Epidermal melanocyte (primary cell): ENCODE measurements around the gene C3orf20.
"Not testable (repeated sequence)": the region's sequence is repeated elsewhere in the genome, so short reads cannot be mapped to it uniquely, and the experiment has no call there.

Experiments used
- DNase-seq: peaks from one replicate; pipeline ENCODE4 v3.0.0; 2011; ENCODE audit warnings: low spot score; ENCODE audit not compliant: insufficient read length

C3orf20 gene

DNA sequence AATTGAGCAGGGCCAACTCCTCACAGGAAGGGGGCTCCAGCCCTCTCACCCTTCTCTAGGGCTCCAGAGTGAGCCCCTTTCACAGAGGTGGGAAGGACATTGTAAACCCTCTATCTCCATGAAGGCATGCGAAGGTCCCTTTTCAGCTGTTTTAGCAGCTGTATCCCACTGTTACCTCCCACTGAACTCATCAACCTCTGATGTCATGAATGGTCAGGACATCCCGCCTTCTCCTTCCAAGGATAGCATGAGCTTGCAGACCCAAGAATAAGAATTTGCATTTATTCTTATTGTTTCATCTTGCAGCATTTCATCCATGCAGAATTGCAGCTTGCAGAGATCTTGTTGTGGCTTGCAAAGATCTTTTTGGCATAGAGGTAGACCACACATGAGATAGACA is 119.5 kb downstream of the C3orf20 start:
- DNase-seq = no peak

DNA sequence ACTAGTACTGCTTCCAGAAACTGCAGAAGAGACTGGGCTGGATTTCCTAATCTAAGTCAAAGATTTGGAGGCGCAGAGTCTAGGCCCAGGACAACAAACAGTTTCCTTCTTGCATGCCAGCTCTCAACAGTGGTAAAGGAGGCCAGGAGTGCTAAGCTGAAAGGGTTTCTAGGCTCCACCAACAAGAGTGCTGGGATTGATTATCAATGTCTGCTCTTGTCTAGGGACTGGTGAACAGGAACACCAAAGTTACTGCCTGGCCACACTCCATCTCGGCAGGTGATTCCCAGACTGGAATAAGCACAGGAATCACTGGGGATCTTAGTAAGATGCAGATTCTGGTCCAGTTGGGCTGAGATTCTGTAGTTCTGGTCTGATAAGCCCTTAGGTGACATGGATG is 121.1 kb downstream of the C3orf20 start:
- no peak for DNase-seq

DNA sequence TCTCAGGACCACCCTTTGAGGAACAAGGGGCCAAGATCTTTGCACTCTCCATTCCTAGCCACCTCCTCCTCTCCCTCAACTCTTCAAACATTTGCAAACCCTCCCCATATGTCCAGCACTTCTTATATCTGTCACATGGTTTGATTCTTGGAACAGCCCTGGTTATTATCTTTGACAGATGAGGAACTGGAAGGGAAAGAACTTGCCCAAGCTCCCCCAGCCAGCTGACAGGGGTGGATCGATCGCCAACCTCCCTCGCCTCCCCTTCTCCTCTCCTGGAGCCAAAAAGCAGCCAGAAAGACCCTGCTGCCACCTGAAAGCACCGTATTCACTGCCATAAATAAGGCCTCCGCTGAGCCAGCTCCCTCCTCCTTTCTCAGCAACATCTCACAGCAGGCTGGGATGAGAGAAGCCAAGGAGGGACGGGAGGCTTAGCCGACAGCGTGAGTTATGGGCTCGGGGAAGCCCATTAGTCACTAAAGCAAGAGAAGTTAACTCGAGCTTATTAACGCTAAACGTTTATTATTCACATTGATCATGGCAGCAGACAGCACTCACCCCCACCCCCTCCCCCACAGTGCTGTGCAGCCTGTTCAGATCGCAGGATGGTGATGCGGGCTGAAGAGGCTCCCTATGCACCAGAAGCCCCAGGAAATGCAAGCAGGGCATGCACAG is 121.6 kb downstream of the C3orf20 start:
- no peak for DNase-seq

DNA sequence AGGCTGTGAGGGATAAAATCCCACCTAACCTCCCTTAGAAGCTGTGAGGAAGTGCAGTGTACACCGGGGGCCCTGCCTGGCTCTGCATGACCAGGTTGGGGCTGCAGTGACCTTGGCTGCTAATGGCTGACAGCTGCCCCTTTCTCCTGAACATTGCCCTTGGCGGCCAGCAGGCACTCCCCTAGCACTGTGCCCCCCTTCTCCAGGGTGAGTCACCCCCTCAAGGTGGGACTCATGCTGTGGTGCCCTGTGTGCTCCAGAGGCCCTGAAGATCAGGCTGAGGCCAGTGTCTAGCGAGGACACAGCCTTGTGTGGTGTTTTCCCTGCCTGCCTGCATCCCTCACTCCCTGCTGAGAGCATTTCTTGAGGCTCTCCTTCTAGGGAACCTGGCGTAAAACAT is 122.8 kb downstream of the C3orf20 start:
- no peak for DNase-seq

DNA sequence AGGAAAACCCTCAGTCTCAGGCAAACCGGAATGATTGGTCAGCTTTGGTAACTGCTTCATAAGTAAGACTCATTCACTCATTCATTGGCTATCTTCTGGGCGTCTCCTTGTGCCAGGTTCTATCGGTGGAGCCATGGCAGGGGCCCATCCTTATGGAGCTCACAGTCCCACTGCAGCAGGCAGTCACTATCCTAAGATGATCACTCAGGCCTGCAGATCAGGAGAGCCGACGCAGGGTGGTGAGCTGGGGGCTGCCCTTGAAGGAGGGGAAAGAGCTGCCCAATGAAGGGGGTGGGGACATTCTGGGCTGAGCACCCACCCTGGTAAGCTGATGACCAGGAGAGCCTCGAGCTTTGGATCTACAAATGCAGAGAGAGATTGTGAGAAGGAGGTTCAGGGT is 123.3 kb downstream of the C3orf20 start:
- no peak for DNase-seq

DNA sequence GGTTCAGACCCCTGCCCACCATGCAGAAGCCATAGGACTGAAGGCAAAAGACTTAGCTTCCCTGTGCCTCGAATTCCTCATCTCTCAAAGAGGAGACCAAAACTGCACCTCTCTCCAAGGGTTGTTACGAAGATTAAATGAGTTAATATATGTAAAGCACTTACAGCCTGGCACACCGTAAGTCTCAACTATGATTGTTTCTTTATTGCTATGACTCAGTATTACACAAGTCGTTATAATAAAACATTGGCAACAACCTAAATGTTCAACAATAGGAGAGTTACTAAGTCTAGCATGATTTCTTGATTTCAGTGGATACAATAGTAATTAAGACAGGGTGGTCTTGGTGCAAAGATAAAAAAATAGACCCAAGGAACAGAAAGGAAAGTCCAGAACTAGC is 124.2 kb downstream of the C3orf20 start:
- DNase-seq = no peak

DNA sequence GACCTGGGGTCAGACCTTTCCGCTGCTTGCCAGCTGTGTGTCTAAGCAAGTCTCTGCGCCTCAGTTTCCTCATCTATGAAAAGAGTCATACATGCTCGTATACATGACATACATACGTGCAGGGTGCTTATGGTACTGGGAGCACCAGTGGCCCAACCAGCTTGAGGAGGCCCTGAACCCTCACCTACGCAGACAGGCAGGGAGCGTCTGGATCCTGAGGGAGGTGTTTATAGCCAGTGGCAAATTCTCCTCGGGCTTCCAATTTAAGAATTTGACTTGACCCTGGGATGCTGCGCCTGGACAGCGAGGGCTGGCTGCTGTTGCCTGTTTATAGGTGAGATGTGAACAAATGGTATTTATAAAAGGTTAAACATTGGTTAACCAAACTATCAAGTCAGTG is 126.1 kb downstream of the C3orf20 start:
- no peak for DNase-seq

DNA sequence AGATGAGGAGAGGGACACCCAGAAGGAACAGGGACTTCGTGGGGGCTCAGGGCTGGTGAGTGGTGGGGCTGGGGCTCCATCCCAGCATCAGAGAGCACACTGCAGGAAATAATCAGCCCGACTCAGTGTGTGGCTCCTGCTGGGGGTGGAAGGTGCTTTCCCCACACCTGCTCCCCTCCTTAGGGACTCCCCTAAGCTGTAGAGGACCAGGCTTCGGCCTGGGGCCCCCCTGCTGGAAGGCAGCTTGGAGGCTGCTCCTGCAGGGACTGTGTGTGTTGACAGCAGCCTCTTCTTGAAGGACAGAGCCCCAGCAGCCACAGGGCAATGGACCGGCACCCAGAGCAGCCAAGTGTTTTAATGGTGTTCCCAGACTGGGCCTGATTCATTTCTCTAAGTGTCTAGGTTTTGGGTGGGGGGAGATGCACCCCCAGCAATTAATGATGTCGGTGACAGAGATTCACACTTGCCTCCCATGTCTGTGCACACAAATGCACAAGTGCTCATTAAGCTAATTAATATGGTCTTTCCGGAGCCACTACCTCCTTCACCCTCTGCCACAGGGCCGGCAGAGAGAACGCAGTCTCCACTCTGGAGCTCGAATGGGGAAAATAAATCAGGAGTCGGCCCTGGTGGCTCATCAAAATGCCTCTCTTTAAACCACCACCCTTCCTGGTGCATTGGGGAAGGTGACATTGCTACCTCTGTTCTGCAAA is 126.9 kb downstream of the C3orf20 start:
- DNase-seq = no peak

DNA sequence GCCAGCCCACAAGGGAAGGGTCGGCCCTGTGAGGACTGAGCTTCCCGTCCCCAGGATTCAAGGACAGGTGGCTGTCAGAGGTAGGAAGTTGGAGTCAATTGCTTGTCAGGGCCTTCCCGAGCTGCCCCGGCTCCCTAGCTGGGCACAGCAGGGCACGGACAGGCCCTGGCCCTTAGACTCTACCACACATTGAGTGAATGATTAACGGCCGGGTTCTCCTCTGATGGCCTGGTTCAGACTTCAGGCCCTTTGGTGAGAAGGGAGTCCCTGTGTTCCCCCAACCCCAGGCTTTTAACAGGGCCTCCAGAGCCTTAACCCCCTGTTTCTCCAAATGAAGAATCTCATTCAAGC is 127.4 kb downstream of the C3orf20 start:
- no peak for DNase-seq

DNA sequence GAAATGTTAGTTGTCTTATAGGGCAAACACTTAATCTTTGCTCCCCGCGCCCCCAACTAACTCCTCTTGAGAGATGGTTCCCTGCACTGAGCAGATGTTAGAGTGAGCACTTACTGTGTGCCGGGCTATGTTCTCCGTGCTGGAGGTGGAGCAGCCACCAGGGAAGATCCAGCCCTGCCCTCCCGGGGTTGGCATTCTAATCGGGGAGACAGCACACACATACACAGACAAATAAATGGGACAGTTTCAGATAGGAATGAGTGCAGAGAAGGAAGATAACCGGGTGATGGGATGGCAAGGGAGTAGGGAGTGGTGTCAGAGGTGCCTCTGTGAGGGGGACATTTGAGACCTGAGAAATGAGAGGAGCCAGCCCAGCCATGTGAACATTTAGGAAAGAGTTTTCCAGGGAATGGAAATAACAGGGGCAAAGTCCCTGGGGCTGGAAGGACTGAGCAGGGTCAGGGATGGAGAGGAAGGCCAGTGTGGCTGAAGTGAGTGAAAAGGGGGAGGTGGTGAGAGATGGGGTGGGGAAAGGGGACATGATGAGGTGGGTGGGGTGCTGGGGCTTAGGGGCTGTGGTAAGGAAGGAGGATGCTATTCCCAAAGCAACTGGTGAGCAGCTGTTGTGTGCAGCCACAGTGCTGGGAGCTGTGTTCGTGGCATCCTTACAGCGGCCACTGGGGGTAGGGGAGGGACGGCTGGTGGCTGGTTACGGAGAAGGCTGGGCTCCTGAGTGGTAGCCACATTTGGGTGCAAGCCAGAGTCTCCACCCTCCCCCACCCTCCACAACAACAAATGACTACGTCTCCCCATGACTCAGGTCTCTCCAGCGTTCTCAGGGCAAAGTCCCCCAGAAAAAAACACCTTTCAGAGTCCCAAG is 128.4 kb downstream of the C3orf20 start:
- DNase-seq = no peak

DNA sequence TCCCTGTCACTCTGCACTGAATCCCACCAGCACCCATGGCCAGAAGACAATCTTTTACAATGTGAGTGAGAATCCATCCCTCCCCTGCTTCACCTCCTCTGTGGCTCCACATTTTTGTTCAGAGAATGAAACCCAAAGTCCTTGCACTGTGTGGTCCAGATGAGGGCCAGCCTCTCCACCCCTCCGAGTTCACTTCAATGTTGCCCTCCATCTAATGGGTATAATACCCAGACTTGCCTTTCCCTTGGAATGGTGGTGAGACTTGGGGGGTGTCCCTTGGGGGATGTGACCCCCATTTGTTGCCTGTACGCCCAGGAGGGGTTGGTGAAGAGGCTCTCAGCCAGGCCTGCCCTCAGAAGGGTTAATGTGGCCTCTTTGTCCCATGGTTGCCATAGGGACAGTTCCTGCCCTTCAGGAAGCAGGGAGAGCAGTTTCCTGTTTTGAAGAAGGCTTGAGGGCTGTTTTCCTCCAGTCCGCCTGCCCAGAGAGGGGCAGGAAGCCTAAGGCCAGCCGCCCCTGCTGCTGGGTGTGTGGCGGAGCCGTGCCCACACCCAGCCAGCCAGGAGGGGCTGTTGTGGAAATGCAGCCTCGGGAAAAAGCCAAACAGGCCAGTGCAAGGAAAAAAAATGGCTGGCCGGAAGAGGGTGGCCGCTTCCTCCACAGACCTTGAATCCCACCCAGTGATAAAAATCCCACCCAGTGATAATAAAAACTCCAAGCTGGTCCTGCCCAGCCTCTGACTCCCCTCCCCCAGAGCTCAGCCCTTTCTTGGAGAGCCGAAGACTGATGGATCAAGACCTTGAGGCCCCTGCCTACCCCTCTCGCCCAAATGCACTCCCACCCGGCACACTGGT is 129.3 kb downstream of the C3orf20 start:
- DNase-seq = no peak

DNA sequence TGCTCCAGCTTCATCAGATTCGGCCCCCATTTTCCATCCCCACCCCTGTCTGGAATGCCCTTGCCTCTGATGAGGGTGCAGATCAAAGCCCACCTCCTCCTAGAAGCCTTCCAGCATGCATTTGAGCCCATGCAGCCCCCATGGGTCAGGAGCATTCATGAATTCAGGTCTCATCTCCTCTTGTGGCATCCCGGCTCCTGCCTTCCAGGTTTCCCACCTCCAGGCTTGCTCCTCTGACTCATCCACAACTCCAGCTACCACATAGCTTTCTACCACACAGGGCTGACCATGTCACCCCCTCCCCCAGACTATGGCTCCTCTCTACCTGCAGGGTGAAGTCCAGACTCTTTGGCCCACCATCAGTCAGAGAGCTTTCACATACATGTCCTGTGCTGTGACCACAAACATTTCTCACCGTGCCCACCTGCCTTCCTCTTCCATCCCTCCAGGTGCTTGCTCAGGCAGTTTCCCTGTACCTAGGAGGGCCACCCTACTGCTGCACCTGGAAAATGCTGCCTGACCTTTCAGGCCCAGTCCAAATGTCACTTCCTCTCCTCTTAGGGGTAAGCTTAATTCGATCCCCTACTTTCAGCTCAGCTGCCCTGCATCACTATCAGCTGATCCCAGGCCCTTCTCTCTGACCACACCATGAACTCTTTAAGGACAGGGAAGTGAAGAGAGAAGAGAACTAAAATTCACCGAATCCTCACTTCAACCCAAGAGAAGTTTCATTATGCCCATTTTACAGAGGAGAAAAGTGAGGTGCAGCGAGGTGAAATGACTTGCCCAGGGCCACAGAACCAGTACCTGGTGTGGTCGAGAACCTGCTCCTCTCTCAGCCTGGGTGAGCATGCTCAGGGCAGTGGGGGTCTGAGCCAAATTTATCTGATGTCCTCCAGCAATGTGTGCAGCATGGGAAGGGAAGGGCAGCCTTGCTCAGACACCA is 130.2 kb downstream of the C3orf20 start:
- no peak for DNase-seq

DNA sequence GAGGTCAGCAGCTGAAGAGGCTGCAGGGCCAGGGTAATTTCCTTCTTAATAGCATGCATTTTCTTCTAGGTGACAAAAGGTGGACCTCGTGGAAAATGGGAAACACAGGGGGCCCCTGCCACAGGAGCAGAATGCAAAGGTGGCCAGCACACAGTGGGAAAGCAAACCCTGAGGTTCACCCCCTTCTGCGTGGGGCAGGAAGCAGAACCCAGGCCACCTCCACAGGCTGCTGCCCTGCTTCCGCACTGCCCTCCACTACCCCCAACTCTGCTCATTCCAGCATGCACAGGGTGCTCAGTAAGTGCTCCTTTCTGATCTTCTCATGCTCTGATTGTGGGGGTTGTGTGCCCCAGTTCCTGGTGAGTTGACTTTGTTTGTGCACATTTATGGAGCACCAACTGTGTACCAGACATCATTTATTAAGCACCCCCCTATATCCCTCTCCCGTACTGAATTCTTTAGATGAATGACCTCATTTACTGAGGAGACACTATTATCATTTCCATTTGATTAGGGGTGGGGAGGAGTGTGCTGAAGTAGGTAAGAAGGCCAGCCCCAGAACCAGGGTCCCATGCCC is 131.1 kb downstream of the C3orf20 start:
- DNase-seq = no peak

DNA sequence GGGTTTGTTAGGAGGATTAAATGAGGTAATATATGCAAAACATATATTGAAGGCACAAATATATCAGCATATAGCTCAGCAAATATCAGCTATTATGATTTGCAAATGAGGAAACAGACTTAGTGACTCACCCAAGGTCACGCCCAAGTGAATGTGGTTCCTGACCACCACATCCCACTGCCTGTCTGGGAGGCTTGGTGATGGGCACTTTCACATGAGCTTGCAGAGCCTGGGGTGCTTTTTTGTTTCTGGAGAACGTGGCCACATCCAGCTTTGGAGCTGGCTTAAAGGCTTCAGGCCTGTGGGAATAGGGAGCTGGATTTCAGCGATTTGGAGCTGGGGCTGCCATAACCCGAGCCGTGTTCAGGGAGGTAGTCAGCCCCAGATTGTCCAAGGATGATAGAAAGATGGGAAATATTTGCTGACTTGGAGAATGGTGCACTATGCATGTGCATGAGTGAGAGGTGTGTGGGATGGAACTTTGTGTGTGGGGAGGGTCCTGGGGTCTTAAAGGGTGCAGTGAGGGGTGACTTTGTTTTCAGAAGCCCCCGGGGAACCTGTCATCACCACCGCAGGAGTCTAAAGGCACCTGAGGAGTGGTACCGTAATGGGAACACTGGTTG is 131.8 kb downstream of the C3orf20 start:
- no peak for DNase-seq

DNA sequence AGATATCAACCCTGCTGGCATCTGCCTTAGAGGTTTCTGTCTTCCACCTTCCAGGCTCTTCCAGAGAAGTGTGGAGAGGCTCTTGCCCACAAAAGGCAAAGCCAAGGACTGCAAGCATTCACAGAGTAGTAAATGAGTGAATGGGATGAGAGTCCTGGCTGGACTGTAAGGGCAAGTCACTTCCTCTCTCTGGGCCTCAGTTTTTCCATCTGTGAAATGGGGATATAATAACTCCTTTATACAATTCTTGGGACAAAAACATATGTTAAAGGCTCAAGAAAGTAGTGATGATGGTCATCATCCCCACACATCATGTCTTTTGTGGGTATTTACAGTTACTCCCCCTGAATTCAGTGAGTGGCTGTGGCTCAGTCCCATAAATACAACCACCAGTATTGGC is 133.1 kb downstream of the C3orf20 start:
- DNase-seq = no peak

DNA sequence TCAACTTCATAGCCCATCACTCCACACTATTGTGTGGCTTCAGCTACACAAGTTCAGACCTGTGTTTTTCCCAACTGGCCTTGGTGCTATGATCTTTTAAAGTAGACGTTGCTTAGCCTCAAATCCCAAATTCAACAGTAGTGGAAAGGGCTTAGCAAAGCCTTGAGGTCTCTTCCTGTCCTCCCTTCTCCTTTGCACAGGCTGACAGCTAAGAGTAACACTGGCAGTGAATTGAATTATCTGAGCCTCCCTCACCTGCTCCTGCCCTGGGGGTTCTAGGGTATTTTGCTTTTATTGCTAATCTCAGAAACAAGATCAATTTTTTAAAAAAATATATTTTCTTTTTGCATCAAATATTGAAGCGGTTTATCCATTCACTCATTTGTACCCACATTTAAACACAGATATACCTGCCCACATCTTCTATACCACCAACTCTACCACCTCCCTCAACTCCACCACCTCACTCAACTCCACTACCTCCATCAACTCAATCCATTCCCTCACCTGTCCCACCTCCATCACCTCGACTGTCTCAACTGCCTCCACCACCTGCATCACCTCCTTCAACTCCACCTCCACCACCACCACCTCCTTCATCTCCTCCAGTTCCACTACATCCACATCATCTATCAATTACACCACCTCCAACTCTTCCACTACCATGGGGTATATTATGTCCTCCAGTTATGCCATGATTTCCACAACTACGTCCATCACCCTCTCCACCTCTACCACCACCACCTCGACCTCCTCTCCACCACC is 133.7 kb downstream of the C3orf20 start:
- no peak for DNase-seq

DNA sequence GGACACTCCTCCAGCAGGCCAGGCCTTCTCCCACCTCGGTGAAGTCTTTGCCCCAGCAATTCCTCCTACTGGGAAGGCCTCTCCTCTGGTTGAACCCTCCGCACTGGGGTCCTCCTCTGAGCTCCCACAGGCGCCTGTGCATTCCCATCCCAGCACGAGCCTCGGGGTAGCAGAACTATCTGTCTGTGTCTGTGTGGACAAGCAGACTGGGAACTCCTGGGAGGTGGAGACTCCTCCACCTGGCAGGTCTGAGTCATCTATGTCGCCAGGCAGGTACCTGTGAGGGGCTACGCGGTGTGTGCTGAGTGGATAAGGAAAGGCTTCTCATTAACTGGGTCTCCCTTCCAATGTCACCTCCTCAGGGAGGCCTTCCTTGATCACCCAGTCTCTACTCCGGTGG is 134.7 kb downstream of the C3orf20 start:
- DNase-seq = not testable (repeated sequence)

DNA sequence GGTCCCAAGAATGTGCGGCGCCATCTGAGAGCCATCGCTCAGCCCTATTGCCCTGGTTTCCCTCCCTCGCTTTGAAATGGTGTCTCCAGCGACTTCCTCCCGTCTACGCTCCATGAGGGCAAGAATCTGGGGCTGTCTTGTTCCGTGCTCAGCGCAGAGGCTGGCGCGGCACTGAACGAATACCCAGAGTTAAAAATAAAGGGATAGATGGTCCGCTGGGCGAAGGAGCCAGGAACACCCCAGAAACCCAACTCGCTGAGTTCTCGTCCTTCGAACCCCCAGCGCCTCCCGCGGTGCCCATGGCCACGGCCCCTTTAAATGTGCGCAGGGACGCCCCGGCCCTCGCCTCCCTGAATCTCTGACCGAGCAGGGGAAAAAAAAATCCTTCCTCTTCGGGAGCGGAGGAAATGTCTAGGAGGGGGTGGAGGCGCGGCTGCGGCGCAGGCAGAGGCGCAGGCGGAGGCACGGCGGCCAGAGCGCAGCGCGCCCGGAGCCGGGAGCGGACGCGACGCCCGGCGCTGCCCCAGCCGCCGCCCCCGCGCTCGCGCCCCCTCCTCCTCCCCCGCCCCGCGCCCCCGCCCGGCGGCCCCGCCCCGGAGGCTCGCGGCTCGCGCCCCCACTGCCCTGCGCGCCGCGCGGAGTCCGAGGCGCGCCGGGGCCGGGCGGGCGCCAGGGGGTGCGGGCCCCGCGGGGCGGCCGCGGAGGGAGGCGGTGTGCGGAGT is 135.3 kb downstream of the C3orf20 start:
- no peak for DNase-seq
